ENCODE measurements around the gene FLNB. TPM values are rescaled to one million over a fixed set of nuclear protein-coding genes. Genes with fewer than 3 reads are reported as not detected.

FLNB gene
- total and polyA plus RNA-seq, 10 of the 15 experiments (the other 5 are each of a cell fraction or from before 2014, with no cell fraction given) = 13.6 to 51.8 (median 26.4) TPM

DNA sequence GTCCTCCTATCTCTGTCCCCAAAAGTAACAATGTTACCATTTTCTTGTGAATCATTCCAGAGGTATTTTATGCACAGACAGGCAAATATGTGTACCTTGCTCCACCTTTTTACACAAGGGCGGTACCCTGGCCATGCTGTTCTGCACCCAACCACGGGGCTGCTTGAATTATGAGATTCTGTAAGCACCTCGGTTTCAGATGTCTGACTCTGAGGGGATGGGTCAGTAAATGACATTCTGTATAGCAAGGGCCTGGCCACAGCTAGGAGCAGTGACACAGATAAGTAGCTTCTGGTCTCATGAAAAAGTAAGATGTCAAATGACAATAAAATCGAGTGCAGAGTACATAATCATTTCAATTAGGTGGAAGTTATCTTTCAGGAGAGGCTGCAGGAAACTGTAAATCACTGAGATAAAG is 30.4 kb upstream of the FLNB start:
- DNase-seq (ENCODE audit: low read depth, low spot score) (no peak), ATAC-seq (peak; percentile 67), FAIRE-seq (no peak)
- ChIA-PET SMC1A (ENCODE audit: uncharacterized antibody, unreplicated experiment) (interaction anchor here (1.3 kb wide), 1 partner anchor 23 kb away, joined by 4 read pairs; no protein-coding TSS in a partner anchor), RAD21 (ENCODE audit: unreplicated experiment) (interaction anchor here (1.5 kb wide), 1 partner anchor 16 kb away, joined by 5 read pairs; no protein-coding TSS in a partner anchor), CTCF (interaction anchor here (1.4 to 2.0 kb wide), 2 partner anchors 16 to 199 kb away, joined by 3 to 10 read pairs; no protein-coding TSS in a partner anchor), POLR2A (interaction anchor here (0.6 to 1.0 kb wide), 2 partner anchors 35 to 486 kb away, joined by 3 to 5 read pairs; no protein-coding TSS in a partner anchor)
- WGBS (ENCODE audit: insufficient coverage, insufficient replicate concordance, low lambda C conversion rate, missing lambda C conversion rate) = 17% methylated on average over 4 of the region's 4 CpGs
- H4K20me1 ChIP-seq (ENCODE audit: control insufficient read depth, insufficient read depth) = no peaks in the 10 kb centered on the region
- no TSS peak for BruUV-seq (replicated peaks)
- H3K4me1 ChIP-seq (ENCODE audit: control insufficient read depth, insufficient read depth, low read length) = peaks cover 17% of the 10 kb centered on the region
- H3K4me2 ChIP-seq (ENCODE audit: control insufficient read depth, insufficient read depth) = no peak overlapping the region
- no peaks in the 10 kb centered on the region for H3K27me3 ChIP-seq (replicated peaks in 1 of 2; ENCODE audit: control insufficient read depth in 2 of 2, insufficient read depth in 2 of 2, low read length in 1 of 2)
- no peak overlapping the region for H3K4me3 ChIP-seq
- H2AFZ ChIP-seq (ENCODE audit: control insufficient read depth, low read depth, low read length) = no peak overlapping the region
- H3K9ac ChIP-seq (ENCODE audit: control insufficient read depth, insufficient read depth, low read length) = no peak overlapping the region
- no peak overlapping the region for H3K27ac ChIP-seq (ENCODE audit: control insufficient read depth, insufficient read depth)
- H3K36me3 ChIP-seq (ENCODE audit: control insufficient read depth in 2 of 2, insufficient read depth in 2 of 2, low read length in 1 of 2) = no peaks in the 10 kb centered on the region
- intact Hi-C loops (cut with micrococcal nuclease; ENCODE audit: unreplicated experiment) (no loop called here), in situ Hi-C loops (cut with MboI) (no loop called here)
- no peaks in the 10 kb centered on the region for H3K79me2 ChIP-seq (ENCODE audit: control insufficient read depth, insufficient read depth, low read length)
- no peaks in the 10 kb centered on the region for H3K9me3 ChIP-seq (replicated peaks; ENCODE audit: control insufficient read depth, insufficient read depth, low read length)
- TF ChIP-seq RB1 (IDR thresholded peaks at IDR 0.05; ENCODE audit: borderline replicate concordance) (no peak), ZNF217 (IDR thresholded peaks at IDR 0.05) (no peak), NFYA (IDR thresholded peaks at IDR 0.05; ENCODE audit: borderline replicate concordance, low read depth, low read length) (no peak), NR2C2 (IDR thresholded peaks at IDR 0.05; ENCODE audit: borderline replicate concordance, control insufficient read depth, insufficient read length, low read depth) (no peak), JUNB (IDR thresholded peaks at IDR 0.05) (no peak), ZNF592 (IDR thresholded peaks at IDR 0.05) (no peak), CEBPZ (IDR thresholded peaks at IDR 0.05; ENCODE audit: low read depth, low read length) (no peak), CREM (IDR thresholded peaks at IDR 0.05; ENCODE audit: low read depth) (no peak), ASH2L (IDR thresholded peaks at IDR 0.05; ENCODE audit: borderline replicate concordance, low read depth) (no peak)
- TF ChIP-seq, protein P1, sequence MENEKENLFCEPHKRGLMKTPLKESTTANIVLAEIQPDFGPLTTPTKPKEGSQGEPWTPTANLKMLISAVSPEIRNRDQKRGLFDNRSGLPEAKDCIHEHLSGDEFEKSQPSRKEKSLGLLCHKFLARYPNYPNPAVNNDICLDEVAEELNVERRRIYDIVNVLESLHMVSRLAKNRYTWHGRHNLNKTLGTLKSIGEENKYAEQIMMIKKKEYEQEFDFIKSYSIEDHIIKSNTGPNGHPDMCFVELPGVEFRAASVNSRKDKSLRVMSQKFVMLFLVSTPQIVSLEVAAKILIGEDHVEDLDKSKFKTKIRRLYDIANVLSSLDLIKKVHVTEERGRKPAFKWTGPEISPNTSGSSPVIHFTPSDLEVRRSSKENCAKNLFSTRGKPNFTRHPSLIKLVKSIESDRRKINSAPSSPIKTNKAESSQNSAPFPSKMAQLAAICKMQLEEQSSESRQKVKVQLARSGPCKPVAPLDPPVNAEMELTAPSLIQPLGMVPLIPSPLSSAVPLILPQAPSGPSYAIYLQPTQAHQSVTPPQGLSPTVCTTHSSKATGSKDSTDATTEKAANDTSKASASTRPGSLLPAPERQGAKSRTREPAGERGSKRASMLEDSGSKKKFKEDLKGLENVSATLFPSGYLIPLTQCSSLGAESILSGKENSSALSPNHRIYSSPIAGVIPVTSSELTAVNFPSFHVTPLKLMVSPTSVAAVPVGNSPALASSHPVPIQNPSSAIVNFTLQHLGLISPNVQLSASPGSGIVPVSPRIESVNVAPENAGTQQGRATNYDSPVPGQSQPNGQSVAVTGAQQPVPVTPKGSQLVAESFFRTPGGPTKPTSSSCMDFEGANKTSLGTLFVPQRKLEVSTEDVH (IDR thresholded peaks at IDR 0.05; ENCODE audit: low read depth, partially characterized antibody) = no peak
- TF ChIP-seq, protein P2, sequence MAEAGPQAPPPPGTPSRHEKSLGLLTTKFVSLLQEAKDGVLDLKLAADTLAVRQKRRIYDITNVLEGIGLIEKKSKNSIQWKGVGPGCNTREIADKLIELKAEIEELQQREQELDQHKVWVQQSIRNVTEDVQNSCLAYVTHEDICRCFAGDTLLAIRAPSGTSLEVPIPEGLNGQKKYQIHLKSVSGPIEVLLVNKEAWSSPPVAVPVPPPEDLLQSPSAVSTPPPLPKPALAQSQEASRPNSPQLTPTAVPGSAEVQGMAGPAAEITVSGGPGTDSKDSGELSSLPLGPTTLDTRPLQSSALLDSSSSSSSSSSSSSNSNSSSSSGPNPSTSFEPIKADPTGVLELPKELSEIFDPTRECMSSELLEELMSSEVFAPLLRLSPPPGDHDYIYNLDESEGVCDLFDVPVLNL (IDR thresholded peaks at IDR 0.05; ENCODE audit: low read depth, low read length) = no peak

All from GM12878 (cell line).